ENCODE measurements around the gene EGFL7. TPM values are rescaled to one million over a fixed set of nuclear protein-coding genes. Genes with fewer than 3 reads are reported as not detected.
A peak's percentile ranks its signal among the peaks of the same experiment; 100 is the strongest.

The EGFL7 gene
- total and polyA plus RNA-seq, 2 of the 13 experiments (the other 11 are each of a cell fraction or from before 2014, with no cell fraction given): 0.20 to 5.1 TPM

- DNase-seq (ENCODE audit: low spot score) (no peak), FAIRE-seq (no peak), ATAC-seq (peak; percentile 31; the same call in 2 of the 3 replicates)
- H2AFZ ChIP-seq (ENCODE audit: low read length): no peak overlapping the region
- ChIA-PET CTCF (ENCODE audit: low intra/inter-chr PET ratio, low total read pairs) (no interaction called here), POLR2A (interaction anchor here (0.9 to 1.3 kb wide), 3 partner anchors 8 to 20 kb away, joined by 3 read pairs; no protein-coding TSS in a partner anchor)
- in situ Hi-C loops (cut with HindIII; ENCODE audit: extremely low pct_ligation_motif_present, low pct_unique_long_range_greater_than_20kb): no loop called here
- no peaks in the 10 kb centered on the region for H3K79me2 ChIP-seq (ENCODE audit: insufficient read depth, low read length)
- peak overlapping the region; percentile 61; the same call in 1 of the 2 replicates for H3K4me2 ChIP-seq (ENCODE audit: low read depth, low read length)
- H3K9ac ChIP-seq (ENCODE audit: insufficient read depth, low read depth, low read length): no peak overlapping the region
- peaks cover 15 to 62% of the 10 kb centered on the region in 2 experiments; a peak in 3 of 5 replicates for H3K27me3 ChIP-seq (ENCODE audit: control insufficient read depth in 1 of 2, insufficient read depth in 2 of 2, low read length in 2 of 2)
- TF ChIP-seq DR1 (CRISPR knock-in tag; IDR thresholded peaks at IDR 0.05) (no peak), ZFP1 (CRISPR knock-in tag; IDR thresholded peaks at IDR 0.05) (no peak), DMTF1 (CRISPR knock-in tag; IDR thresholded peaks at IDR 0.05) (no peak), ZNF121 (CRISPR knock-in tag; IDR thresholded peaks at IDR 0.05) (no peak), CBX2 (IDR thresholded peaks at IDR 0.05; ENCODE audit: low read depth, low read length) (no peak), CBX2 (CRISPR knock-in tag; IDR thresholded peaks at IDR 0.05; ENCODE audit: low read depth) (0 out of 2 replicates have a peak, but pooled peaks have one; percentile 37), SIX4 (CRISPR knock-in tag; IDR thresholded peaks at IDR 0.05) (no peak), ZBTB34 (CRISPR knock-in tag; IDR thresholded peaks at IDR 0.05) (no peak), ZNF674 (CRISPR knock-in tag; IDR thresholded peaks at IDR 0.05; ENCODE audit: low read depth) (no peak), CENPBD1 (CRISPR knock-in tag; IDR thresholded peaks at IDR 0.05; ENCODE audit: borderline replicate concordance, low read depth) (no peak), ZBTB26 (CRISPR knock-in tag; IDR thresholded peaks at IDR 0.05; ENCODE audit: borderline replicate concordance) (no peak), ATF3 (CRISPR knock-in tag; IDR thresholded peaks at IDR 0.05) (no peak), SAP130 (CRISPR knock-in tag; IDR thresholded peaks at IDR 0.05; ENCODE audit: low read depth) (peak; percentile 8; the same call in 1 of the 2 replicates), RARA (CRISPR knock-in tag; IDR thresholded peaks at IDR 0.05) (no peak), TAF1 (CRISPR knock-in tag; IDR thresholded peaks at IDR 0.05) (no peak)
- H3K36me3 ChIP-seq (replicated peaks in 1 of 2; ENCODE audit: control insufficient read depth in 1 of 2, insufficient read depth in 2 of 2, low read length in 2 of 2): no peaks in the 10 kb centered on the region
- H3K4me1 ChIP-seq (ENCODE audit: insufficient read depth, low read length): peaks cover 22% of the 10 kb centered on the region
- no peaks in the 10 kb centered on the region for H4K20me1 ChIP-seq (ENCODE audit: insufficient read depth, low read length)
- WGBS (ENCODE audit: low lambda C conversion rate): 28% methylated on average over 18 of the region's 22 CpGs
- no TSS peak for BruUV-seq (replicated peaks)
- intact Hi-C loops (cut with micrococcal nuclease; ENCODE audit: unreplicated experiment): no loop called here
- no peaks in the 10 kb centered on the region for H3K9me3 ChIP-seq (ENCODE audit: low read length)
- H3K27ac ChIP-seq (ENCODE audit: extremely low read length, insufficient read depth, low read length): no peak overlapping the region
- peak overlapping the region in 1 of 3 experiments; percentile 10; a peak in 1 of 6 replicates for H3K4me3 ChIP-seq (replicated peaks in 1 of 3; ENCODE audit: insufficient read depth in 1 of 3, low read depth in 2 of 3, low read length in 3 of 3)
Measured at GRCh38 chr9:136707849-136708517, 45.3 kb downstream of the EGFL7 start.

Data from HepG2 (cell line).